ENCODE measurements around the gene PDC. TPM values are rescaled to one million over a fixed set of nuclear protein-coding genes. Genes with fewer than 3 reads are reported as not detected.

The PDC gene
- total RNA-seq, 2 experiments from 2014 or later = not detected

DNA sequence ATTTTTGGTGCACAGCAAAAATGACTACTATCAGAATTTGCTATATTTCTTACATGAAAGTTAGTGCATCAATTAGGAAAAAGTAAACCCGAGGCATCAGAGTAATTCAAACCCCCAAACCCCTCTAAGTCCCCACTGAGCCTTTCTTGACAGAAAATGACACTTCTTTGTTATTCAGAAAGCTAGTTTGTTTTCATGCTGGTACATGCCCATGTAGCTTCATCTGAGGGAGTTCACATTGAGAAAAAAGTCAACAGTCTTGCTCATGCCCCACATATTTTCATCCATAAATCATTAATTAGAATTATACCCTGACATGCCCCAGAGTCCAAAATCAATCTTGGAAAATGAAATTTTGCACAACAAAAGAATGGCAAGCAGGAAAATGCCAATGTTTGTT is 39.9 kb upstream of the PDC start:
- no peaks in the 10 kb centered on the region for H3K36me3 ChIP-seq (ENCODE audit: insufficient read depth, low read length)
- peaks cover 0 to 6% of the 10 kb centered on the region in 2 experiments for H3K9me3 ChIP-seq (ENCODE audit: control insufficient read depth in 1 of 2, insufficient read depth in 1 of 2, low read length in 2 of 2)
- H3K4me1 Mint-ChIP-seq (ENCODE audit: low read depth) = no peaks in the 10 kb centered on the region
- H3K4me3 Mint-ChIP-seq = no peak overlapping the region
- no peaks in the 10 kb centered on the region for H3K27me3 ChIP-seq (ENCODE audit: control insufficient read depth in 1 of 2, insufficient read depth in 2 of 2, low read length in 2 of 2)
- H3K4me1 ChIP-seq (ENCODE audit: insufficient read depth, low read length) = no peaks in the 10 kb centered on the region
- peaks cover 3% of the 10 kb centered on the region for H3K36me3 Mint-ChIP-seq (ENCODE audit: low read depth)
- intact Hi-C loops (cut with DNase I, micrococcal nuclease) = no loop called here
- no peak overlapping the region for H3K4me3 ChIP-seq (ENCODE audit: low read length)
- POLR2A ChIA-PET = no interaction called here
- CTCF ChIA-PET = no interaction called here
- H3K27ac Mint-ChIP-seq = no peak overlapping the region
- TF ChIP-seq, protein P1, sequence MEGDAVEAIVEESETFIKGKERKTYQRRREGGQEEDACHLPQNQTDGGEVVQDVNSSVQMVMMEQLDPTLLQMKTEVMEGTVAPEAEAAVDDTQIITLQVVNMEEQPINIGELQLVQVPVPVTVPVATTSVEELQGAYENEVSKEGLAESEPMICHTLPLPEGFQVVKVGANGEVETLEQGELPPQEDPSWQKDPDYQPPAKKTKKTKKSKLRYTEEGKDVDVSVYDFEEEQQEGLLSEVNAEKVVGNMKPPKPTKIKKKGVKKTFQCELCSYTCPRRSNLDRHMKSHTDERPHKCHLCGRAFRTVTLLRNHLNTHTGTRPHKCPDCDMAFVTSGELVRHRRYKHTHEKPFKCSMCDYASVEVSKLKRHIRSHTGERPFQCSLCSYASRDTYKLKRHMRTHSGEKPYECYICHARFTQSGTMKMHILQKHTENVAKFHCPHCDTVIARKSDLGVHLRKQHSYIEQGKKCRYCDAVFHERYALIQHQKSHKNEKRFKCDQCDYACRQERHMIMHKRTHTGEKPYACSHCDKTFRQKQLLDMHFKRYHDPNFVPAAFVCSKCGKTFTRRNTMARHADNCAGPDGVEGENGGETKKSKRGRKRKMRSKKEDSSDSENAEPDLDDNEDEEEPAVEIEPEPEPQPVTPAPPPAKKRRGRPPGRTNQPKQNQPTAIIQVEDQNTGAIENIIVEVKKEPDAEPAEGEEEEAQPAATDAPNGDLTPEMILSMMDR (IDR thresholded peaks at IDR 0.05) = no peak
- H3K27ac ChIP-seq (ENCODE audit: low read depth in 1 of 2, low read length in 2 of 2) = no peak overlapping the region
- H3K9me3 Mint-ChIP-seq = peaks cover 3% of the 10 kb centered on the region
- H3K27me3 Mint-ChIP-seq = no peaks in the 10 kb centered on the region
- DNase-seq (no peak), ATAC-seq (ENCODE audit: poor library complexity) (no peak)

DNA sequence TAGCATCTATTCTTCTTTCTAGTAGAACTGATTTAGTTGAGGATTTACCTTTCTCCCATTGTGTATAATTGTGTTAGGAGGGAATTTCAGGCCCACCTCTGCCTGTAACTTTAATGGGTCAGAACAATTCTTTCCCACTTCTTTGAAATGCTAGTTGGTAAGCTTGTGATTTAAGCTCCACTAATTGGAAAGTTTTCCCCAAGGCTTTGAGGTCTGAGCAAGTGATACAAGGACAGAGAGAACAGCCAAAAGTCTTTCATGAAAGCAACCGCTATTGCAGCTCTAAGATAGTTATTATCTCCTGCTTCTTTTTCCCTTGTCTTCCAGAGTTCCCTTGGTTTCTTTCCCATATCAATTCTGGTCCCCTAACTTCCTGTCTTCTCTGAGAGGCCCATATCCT is 38.7 kb upstream of the PDC start:
- Mint-ChIP-seq H3K27ac (no peak overlapping the region), H3K36me3 (ENCODE audit: low read depth) (no peaks in the 10 kb centered on the region), H3K4me3 (no peak overlapping the region), H3K4me1 (ENCODE audit: low read depth) (no peaks in the 10 kb centered on the region), H3K27me3 (no peaks in the 10 kb centered on the region), H3K9me3 (peaks cover 3% of the 10 kb centered on the region)
- Histone ChIP-seq H3K4me3 (ENCODE audit: low read length) (no peak overlapping the region), H3K36me3 (ENCODE audit: insufficient read depth, low read length) (no peaks in the 10 kb centered on the region), H3K4me1 (ENCODE audit: insufficient read depth, low read length) (no peaks in the 10 kb centered on the region), H3K27ac (ENCODE audit: low read depth in 1 of 2, low read length in 2 of 2) (no peak overlapping the region), H3K27me3 (ENCODE audit: control insufficient read depth in 1 of 2, insufficient read depth in 2 of 2, low read length in 2 of 2) (no peaks in the 10 kb centered on the region), H3K9me3 (ENCODE audit: control insufficient read depth in 1 of 2, insufficient read depth in 1 of 2, low read length in 2 of 2) (no peaks in the 10 kb centered on the region)
- ChIA-PET CTCF (no interaction called here), POLR2A (no interaction called here)
- no peak for DNase-seq
- no peak for ATAC-seq (ENCODE audit: poor library complexity)
- intact Hi-C loops (cut with DNase I, micrococcal nuclease) = no loop called here
- TF ChIP-seq, protein P1 (IDR thresholded peaks at IDR 0.05) = no peak

DNA sequence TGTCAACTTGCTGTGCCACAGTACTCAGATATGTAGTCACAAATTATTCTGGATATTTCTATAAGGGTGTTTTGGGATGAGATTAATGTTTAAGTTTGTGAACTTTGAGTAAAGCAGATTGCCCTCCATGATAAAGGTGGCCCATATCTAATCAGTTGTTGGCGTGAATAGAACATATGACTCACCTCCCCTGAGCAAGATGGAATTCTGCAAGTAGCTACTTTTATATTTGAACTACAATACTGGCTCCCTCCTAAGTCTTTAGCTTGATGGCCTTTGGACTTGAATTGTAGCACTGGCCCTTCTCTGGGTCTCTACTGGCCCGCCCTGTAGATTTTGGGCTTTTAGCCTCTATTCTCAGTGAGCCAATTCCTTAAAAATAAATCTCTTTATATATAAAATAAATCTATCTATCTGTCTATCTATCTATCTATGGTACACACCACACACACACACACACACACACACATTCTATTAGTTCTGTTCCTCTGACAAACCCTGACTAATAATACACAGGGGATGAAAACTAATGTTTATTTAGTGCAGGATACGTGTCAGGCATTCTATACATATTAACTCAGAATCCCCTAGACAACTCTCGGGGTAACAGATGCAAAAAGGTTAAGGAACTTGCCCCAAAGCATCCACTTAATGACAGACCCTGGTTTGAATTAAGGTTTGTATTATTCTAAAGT is 37.9 kb upstream of the PDC start:
- Histone ChIP-seq H3K27ac (ENCODE audit: low read depth in 1 of 2, low read length in 2 of 2) (no peak overlapping the region), H3K4me3 (ENCODE audit: low read length) (no peak overlapping the region), H3K9me3 (ENCODE audit: control insufficient read depth in 1 of 2, insufficient read depth in 1 of 2, low read length in 2 of 2) (no peaks in the 10 kb centered on the region), H3K4me1 (ENCODE audit: insufficient read depth, low read length) (no peaks in the 10 kb centered on the region), H3K27me3 (ENCODE audit: control insufficient read depth in 1 of 2, insufficient read depth in 2 of 2, low read length in 2 of 2) (no peaks in the 10 kb centered on the region), H3K36me3 (ENCODE audit: insufficient read depth, low read length) (no peaks in the 10 kb centered on the region)
- Mint-ChIP-seq H3K27me3 (no peaks in the 10 kb centered on the region), H3K36me3 (ENCODE audit: low read depth) (no peaks in the 10 kb centered on the region), H3K4me1 (ENCODE audit: low read depth) (no peaks in the 10 kb centered on the region), H3K27ac (no peak overlapping the region), H3K9me3 (no peaks in the 10 kb centered on the region), H3K4me3 (no peak overlapping the region)
- ChIA-PET POLR2A (no interaction called here), CTCF (no interaction called here)
- no peak for ATAC-seq (ENCODE audit: poor library complexity)
- no peak for DNase-seq
- intact Hi-C loops (cut with DNase I, micrococcal nuclease) = no loop called here
- TF ChIP-seq, protein P1 (IDR thresholded peaks at IDR 0.05) = no peak
